Right renal cortex interstitium (tissue), 3 donors: ENCODE data around the gene DHRS7. TPM values are rescaled to one million over a fixed set of nuclear protein-coding genes. Genes with fewer than 3 reads are reported as not detected.

Source experiments
- DNase-seq, 3 donors: peaks; one replicate each; pipeline ENCODE4 v3.0.0-alpha.2; 2013; ENCODE audit warnings: low read depth in 3 of 3, low spot score in 2 of 3
- polyA plus RNA-seq, 3 donors: library from polyadenylated mRNA; unstranded; fragments of 120-200 nt; gene quantifications; one replicate each; pipeline ENCODE4 v1.2.1, GENCODE V29; 2013; ENCODE audit not compliant: insufficient read length in 3 of 3

DHRS7 gene
- polyA plus RNA-seq, 3 donors = 65.9 to 103 (median 86.2) TPM

DNA sequence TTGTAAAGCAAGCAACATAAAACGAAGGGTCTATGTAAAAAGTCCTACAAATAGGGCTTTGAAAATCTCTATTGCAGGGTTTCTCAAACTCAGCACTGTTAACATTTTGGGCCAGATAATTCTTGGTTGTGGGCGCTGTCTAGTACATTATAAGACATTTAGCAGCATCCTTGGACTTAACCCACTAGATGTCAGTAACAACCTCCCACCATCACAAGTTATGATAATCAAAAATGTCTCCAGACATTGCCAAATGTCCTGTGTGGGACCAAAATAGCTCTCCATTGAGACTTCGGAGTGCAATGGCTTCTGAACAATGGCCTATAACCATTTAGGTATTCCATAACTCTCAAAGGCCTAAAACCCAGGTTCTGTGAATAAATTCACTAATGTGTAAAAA lies 22.9 kb upstream of the DHRS7 start:
- DNase-seq = no peak

GRCh38 chr14:60184905-60185555 lies 19.8 kb upstream of the DHRS7 start:
- DNase-seq = no peak

GRCh38 chr14:60184146-60184904 lies 19.1 kb upstream of the DHRS7 start:
- peak in 1 of 3 donors; percentile 57 for DNase-seq

DNA sequence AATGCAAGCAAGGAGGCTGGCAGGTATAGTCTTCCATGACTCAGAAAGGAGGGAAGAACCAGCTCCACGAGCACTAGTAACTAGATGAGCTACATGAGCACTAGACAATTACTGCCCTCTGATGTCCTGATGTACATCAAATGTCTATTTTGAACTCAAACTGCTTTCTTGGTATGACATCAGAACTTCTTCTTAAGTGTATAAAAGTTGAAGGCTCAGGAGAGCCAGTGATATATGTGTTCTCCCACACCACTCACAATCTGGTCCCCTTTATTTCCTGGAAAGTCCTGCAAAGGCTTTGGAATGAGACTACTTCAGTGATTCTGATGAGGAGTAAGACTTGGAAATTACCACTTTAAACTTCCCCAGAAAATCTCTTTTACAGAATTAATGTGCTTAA lies 18.5 kb upstream of the DHRS7 start:
- no peak for DNase-seq

DNA sequence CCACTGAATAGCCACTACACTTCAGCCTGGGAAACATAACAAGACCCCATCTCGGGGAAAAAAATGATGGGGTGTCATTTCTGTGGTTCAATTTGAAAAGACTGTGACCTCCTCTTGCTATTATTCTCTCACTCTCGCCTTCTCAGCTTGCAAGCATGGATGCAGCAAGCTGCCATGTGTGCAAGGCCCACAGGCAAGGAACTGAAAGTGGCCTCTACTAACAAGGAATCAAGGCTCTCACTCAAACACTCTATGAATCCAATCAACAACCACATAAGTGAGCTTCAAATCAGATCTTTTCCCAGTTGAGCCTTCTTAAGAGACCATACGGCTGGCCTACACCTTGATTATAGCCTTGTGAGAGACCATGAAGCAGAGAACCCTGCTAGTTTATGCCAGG lies 17.9 kb upstream of the DHRS7 start:
- no peak for DNase-seq

DNA sequence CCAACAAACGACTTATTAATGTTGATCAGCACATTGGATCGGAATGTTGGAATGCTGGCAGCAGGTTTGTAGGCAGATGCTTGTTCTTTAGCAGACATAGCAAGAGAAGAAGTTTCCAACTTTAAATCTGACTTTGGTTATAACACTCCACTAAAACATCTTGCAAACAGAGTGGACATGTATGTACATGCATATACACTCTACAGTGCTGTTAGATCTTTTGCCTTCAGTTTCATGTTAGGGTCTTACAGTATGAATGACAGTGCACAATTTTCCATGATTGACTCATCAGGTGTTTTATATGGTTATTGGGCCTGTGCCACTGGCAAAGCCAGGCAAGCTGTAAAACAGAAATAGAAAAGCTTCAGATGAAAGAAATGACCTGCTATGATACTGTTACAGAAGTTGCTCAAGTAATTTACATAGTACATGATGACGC lies 14.3 kb upstream of the DHRS7 start:
- DNase-seq = no peak

DNA sequence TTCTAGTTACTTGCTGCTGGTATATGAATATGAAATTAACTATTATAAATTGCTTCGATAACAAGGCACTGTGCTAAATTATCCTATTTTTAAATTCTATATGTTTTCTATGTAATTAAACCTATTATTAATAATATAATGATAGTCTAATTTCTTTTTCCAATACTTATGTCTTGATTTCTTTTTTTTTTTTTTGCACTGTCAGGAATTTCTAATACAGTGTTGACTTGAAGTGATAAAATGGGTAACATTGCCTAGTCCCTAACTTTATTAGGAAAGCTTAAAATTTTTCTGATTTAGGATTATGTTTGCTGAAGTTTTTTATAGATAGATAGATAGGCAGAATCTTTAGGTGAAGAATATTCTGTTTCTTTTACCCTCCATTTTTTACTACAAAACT lies 13.6 kb upstream of the DHRS7 start:
- no peak for DNase-seq

GRCh38 chr14:60178164-60178563 lies 13.0 kb upstream of the DHRS7 start:
- no peak for DNase-seq

DNA sequence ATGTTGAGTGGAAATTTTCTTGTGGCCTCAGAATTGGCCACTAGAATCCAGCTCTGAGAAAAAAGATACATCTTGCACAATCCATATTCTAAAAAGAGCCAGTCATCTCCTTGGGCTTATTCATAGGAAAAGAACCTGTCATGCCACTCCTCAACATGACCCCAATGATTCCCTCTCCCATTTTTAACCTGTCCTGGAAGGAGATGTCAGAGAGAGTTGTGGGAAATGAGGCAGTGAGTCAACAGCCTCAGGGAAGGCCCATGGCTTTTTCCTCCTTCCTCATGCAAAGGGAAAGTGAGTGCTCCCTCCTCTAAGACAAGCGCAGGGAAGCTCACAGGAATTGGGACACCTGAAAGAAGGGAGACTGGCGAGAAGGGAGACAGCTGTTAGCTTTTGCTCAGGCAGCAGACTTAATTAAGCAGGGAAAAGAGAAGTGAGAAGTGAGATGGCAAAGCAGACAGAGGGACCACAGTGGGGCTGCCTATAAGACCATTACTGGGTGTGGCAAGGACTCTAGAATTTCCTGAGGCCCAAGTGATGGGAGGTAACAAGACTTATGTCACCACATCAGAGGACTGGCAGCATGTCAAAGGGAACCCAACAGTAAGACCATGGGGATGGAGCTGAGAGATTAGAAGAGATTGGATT lies 10.2 kb upstream of the DHRS7 start:
- no peak for DNase-seq

GRCh38 chr14:60174352-60175254 lies 9.4 kb upstream of the DHRS7 start:
- DNase-seq = no peak

DNA sequence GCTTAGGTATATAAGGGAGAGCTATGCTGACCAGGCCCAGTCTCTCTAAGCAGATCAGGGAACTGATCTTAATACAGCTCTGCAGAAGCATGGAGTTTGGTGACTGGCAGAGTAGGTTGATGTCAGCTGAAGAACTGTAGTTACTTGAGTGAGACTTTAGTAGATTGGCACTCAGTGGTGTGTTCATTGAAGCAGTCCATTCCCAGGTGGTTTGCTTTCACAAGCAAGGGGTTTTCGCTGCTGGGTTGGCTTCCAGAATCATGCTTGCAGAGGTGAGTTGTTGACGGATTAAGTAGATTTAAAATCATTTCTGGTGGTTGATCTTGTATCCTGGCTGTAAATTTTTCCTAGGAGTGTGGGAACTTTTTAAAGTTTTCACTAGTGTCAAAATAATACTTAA lies 6.5 kb upstream of the DHRS7 start:
- no peak for DNase-seq

DNA sequence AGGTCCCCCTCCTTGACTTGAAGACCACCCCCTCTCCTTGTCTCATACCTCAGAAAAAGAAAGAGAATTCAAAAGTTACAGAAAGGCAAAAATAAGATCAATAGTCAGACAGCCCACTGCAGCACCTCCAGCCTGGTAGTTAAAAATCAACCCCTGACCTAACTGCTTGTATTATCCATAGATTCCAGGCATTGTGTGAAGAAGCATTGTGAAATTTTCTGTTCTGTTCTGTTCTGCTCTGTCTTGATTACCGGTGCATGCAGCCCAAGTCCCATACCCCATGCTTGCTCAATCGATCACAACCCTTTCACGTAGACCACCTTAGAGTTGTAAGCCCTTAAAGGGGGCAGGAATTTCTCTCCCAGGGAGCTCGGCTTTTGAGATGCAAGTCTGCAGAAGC lies 5.8 kb upstream of the DHRS7 start:
- no peak for DNase-seq

DNA sequence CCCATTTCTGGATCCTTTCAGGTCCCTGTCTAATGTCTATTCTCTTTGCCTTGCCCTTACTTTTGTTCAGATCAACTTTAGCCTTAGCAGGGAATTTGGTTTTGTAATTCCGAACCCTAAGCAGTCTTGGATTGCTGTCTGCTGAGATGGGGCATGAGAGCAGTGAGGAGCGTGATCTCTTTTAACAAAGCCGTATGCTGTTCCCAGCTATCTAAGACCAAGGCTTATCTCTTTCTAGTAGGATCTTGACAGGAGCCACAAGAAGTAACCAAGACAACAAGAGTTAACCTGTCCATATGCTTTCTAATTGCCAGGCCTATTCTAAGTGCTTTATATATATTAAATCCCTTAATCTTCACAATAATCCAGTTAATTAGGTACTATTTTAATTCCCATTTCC lies 4.5 kb upstream of the DHRS7 start:
- DNase-seq = no peak

DNA sequence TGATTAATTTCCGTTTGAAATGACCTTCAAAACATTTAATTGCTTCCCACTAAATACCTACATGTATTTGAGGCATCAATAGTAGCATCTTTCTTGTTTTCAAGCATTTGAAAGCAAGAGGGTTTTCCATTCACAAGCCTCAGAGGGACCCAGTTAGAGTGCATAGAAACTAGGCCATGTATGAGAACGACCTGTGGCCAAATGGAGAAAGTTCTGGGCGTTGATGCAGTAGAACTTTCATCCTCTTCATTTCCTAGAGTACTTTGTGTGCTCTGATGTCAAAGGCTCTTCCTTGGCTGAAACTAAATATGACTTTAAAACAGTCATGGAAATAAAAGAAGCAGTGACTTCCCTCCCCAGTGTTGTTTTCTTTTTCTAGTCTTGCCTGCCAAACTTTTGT lies 944 bp upstream of the DHRS7 start:
- DNase-seq = no peak

DNA sequence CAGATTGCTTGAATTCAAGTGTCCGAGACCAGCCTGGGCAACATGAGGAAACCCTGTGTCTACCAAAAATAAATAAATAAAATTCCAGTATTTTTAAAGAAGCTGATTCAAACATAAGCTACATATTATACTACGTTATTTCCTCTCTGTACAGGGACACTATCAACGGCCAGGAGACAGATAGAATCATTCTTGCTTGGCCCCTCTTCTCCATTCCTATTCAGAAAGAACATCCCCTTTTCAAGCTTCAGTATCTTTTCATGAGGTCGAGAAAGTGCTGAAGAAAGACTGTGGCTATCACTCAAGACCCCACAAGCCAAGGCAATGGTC lies 314 bp upstream of the DHRS7 start:
- no peak for DNase-seq

DNA sequence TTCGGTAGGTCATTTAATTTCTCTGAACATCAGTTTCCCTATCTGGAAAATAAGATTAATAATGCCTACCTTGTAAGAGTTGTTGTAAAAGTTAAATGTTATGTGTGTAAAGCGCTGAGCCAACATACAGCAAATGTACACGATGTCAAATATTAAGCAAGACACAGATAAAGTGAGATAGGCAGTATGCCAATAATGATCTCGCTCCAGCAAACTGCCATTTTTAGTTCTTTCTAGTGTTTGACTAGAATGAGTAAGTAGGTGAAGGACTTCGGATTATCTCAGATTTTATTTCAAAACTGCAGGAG lies 840 bp downstream of the DHRS7 start:
- peak in 1 of 3 donors; percentile 45 for DNase-seq

- DNase-seq = no peak
Measured at GRCh38 chr14:60163693-60164092, 1.5 kb downstream of the DHRS7 start.

DNA sequence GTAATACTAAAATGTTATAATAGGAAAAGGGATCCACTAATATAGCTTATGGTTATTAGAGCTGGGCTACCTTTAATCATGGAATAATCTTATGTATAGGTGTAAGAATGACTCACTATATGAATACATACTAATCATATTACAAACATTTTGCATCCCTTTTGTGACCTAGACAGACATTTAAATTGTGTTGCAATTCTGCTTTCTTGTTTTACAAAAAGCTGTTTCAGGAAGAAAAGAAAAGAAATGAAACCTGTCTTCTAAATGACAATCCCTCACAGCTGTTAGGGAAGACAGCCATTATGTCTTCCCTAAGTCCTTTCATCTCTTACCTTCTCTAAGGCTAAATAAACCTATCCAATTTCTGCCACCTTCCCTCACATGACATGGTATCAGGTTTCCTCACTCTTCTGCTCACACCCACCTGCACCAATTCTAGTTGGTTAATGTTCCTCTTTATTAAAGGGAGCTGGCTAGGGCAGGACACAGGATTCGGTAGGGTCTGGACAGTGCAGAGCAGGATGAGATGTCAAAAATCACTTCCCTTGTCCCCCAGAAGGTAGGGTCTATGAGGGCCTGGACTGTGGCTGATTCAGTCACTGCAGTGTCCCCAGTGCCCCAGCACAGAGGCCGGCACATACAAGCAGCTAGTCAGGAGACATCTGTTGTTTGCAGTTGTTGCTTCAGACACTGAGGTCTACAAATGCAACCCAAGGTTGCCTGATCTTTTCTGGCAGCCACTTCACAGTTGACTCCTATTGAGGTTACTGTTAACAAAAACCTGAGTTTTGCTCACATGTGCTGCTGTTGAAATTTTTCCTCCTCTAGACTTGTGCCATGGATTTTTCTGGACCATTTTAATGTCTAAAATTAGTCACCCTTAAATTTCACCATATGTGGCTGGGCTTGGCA lies 3.7 kb downstream of the DHRS7 start:
- DNase-seq = no peak

DNA sequence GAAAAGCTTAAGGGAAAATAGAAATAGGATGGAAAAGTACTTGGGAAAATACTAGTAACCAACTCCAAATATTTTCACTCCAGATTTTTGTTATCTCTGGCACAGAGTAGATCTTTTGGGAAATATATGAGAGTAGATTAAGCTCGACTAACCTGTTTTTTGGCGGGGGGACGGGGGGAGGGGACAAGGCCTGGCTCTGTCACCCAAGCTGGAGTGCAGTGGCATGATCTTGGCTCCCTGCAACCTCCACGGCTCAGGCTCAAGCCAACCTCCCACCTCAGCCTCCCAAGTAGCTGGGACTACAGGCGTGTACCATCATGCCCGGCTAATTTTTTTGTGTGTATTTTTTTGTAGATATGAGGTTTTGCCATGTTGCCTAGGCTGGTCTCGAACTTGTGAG lies 4.8 kb downstream of the DHRS7 start:
- DNase-seq = no peak

GRCh38 chr14:60154671-60155070 lies 10.5 kb downstream of the DHRS7 start:
- no peak for DNase-seq
